Epithelial cell of proximal tubule (primary cell): Measurements from ENCODE around the gene FGD2. TPM values are rescaled to one million over a fixed set of nuclear protein-coding genes. Genes with fewer than 3 reads are reported as not detected.

Experiments used
- DNase-seq: peaks from one replicate; pipeline ENCODE4 v3.0.0-alpha.2; 2011; ENCODE audit warnings: low read depth
- H3K4me3 ChIP-seq: 2 replicates; pipeline ENCODE4 v1.5.1; 2011; ENCODE audit warnings: low read depth, mild to moderate bottlenecking, low read length
- total RNA-seq: library from RNA; depleted of rRNA; stranded (reverse); fragments of >200 nt; gene quantifications from 2 replicates; pipeline ENCODE4 v1.2.3, GENCODE V29; 2015
- TF ChIP-seq, protein P1 (sequence below): conservative IDR thresholded peaks from 2 replicates; pipeline ENCODE4 v1.5.1; 2012; ENCODE audit warnings: low read depth, mild to moderate bottlenecking, low read length

The FGD2 gene
- total RNA-seq, 1 donor from 2014 or later: not detected

DNA sequence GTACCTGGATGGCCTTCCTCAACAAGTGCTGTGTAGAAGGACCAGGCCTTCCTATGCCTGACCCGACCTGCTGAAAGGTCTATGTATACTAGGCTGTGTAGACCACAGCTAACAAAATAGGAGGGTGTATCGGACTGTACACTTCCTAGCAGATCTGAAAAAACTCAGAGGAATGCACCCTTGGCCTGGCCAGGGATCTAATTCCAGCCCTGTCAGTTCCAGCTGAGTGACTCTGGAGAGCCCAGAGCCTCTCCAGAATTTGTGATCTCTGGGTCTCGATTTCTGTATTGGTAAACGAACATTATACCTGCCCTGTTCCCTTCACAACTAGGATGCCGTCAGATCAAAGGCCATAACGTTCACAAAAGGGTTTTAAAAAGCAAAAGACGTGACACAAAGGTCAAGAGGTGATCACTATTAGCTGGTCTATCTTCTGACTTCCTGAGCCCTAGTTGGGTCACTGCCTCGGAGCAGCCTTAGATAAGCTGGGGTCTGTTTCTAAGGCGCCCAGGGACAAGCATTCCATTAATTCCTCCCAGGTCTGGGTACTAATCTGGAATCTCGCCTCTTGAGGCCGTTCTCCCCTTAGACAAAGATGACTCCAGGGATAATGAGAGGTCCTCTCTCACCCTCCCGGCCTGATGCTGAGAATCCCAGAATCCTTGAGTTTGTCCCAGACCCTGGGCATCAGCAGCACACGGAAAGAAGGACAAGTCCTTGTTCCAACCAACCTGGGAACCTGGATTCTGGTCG, 33.4 kb upstream of the FGD2 start:
- TF ChIP-seq, protein P1, sequence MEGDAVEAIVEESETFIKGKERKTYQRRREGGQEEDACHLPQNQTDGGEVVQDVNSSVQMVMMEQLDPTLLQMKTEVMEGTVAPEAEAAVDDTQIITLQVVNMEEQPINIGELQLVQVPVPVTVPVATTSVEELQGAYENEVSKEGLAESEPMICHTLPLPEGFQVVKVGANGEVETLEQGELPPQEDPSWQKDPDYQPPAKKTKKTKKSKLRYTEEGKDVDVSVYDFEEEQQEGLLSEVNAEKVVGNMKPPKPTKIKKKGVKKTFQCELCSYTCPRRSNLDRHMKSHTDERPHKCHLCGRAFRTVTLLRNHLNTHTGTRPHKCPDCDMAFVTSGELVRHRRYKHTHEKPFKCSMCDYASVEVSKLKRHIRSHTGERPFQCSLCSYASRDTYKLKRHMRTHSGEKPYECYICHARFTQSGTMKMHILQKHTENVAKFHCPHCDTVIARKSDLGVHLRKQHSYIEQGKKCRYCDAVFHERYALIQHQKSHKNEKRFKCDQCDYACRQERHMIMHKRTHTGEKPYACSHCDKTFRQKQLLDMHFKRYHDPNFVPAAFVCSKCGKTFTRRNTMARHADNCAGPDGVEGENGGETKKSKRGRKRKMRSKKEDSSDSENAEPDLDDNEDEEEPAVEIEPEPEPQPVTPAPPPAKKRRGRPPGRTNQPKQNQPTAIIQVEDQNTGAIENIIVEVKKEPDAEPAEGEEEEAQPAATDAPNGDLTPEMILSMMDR: no peak
- H3K4me3 ChIP-seq: no peak overlapping the region
- no peak for DNase-seq

DNA sequence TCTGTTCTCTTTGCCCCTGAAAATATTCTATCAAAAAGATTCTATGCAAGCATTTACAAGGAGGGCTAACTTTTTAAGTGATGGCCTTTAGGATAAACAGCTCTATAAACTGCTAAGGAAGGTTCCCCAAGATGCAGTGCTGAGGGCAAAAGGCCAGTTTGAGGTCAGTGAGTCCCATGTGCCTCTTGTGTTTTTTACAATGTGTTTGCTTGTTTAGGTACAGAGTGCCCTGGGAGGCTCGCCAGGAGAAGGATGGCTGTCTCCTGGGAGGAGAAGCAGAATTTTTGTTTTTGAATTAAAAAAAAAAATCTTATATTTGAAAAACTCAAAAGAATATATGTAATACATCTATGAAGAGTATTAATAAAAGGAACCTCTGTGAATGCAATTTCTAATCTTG, 32.3 kb upstream of the FGD2 start:
- TF ChIP-seq, protein P1: no peak
- no peak overlapping the region for H3K4me3 ChIP-seq
- no peak for DNase-seq

DNA sequence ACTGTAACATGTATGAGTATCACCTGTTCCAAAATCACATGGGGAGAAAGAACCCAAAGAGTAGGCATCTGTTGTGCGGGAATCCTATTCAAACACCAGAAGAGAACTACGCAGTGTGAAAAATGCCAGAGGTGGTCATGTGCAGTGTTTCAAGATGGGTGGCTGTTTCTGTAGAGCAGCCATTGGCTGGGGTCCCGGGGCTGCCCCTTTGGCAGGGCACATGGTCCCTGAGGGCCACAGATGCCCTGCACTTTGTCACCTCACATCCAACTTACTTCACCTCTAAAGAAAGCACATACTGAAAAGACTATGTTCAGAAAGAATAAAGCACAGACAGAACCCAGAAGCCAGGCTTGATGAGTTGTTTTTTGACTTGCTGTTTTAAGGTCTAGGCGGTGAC, 31.8 kb upstream of the FGD2 start:
- TF ChIP-seq, protein P1: no peak
- H3K4me3 ChIP-seq: no peak overlapping the region
- DNase-seq: no peak

DNA sequence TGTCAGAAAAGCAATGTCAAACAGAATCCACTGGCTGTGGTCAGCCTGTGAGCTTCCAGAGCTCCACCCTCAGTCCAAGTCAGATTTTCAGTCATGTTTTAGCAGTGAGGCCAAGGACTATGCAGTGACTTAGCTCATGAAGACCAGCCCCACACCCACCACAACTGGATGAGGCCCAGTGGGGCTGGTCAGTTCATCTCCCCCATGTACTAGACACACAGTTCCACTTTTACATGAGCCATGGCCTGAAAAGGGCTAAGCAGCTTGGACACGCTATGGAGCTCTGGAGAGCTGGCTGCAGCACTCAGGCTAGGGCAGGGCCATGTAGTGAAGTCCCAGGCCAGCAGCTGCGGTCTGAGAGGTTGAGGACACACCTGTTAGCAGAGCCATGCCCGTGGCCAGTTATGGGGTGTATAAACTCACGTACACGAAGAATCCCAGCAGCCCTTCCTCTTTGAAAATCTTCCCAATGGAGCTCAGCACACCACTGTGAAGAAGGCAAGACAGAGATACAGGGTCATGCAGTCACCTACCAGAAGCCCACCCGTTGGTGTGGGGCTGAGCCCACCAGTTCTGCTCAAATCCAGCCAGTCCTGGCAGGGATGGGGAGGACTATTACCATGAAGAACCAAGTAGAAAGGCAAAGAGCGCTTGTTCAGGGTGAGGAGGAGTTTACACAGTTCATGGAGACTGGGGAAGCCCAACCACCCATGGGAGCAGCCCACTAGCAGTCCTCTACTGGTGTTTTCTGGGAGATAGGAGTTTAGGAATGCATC, 30.0 kb upstream of the FGD2 start:
- TF ChIP-seq, protein P1: no peak
- DNase-seq: no peak
- no peak overlapping the region for H3K4me3 ChIP-seq

GRCh38 chr6:36976007-36976264, 29.5 kb upstream of the FGD2 start:
- no peak for DNase-seq
- H3K4me3 ChIP-seq: no peak overlapping the region
- TF ChIP-seq, protein P1: no peak

DNA sequence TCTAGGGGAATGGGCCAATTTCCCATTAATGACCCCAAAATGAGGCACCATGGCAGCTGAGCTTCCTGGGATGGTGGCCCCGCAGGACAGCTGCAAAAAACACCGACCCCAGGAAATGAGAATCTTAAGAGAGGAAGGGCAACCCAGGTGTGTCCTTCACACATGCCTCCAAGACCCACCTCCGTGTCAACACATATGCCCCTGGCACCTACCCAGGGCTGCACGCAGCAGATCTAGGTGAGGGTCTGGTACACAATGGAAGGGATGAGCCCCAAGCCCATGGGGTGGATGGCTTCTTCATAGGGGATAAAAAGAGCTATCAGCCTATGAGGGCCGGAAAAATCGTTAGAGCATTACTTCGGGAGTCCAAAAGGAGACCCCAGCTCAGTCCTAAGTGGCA, 28.9 kb upstream of the FGD2 start:
- TF ChIP-seq, protein P1: no peak
- no peak overlapping the region for H3K4me3 ChIP-seq
- no peak for DNase-seq

DNA sequence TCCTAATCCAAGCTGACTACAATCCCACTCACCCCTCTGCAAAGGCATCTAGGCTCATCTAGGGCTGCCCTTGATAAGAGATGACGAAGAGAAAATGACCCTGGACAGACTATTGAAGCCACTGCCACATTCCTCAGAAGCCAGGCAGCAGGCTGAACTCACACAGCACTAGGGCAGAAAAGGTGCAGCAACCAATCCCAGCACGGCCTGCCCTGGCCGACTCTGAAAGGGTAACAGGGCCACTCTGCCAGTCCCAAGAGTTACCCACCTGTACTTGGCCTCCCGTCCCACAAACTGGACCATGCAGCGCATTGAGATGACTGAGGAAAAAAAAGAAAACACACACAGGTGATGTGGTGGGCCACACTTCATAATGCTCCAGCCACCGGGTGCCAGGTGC, 28.5 kb upstream of the FGD2 start:
- DNase-seq: no peak
- no peak overlapping the region for H3K4me3 ChIP-seq
- TF ChIP-seq, protein P1: no peak
